ENCODE measurements around the gene SMIM5. TPM values are rescaled to one million over a fixed set of nuclear protein-coding genes. Genes with fewer than 3 reads are reported as not detected.
A peak's percentile ranks its signal among the peaks of the same experiment; 100 is the strongest.

Gene SMIM5
- total and polyA plus RNA-seq, 2 experiments from 2014 or later = 0.08 TPM; not detected in 1

- WGBS, 2 experiments (ENCODE audit: low coverage in 1 of 2, low lambda C conversion rate in 2 of 2, missing lambda C conversion rate in 2 of 2) = 59 to 70% methylated on average over 13 of the region's 13 CpGs
- Histone ChIP-seq H4K20me1 (ENCODE audit: insufficient read depth) (no peaks in the 10 kb centered on the region), H3K9ac (no peak overlapping the region), H3K4me1 (ENCODE audit: insufficient read depth) (no peaks in the 10 kb centered on the region), H2AFZ (no peak overlapping the region), H3K4me2 (ENCODE audit: unreplicated experiment) (no peak overlapping the region), H3K27ac (no peak overlapping the region), H3K27me3 (replicated peaks; ENCODE audit: insufficient read depth) (no peaks in the 10 kb centered on the region), H3K4me3 (no peak overlapping the region), H3F3A (ENCODE audit: insufficient read depth) (no peaks in the 10 kb centered on the region), H3K9me2 (ENCODE audit: insufficient read depth) (no peaks in the 10 kb centered on the region), H3K79me2 (ENCODE audit: insufficient read depth) (no peaks in the 10 kb centered on the region), H3K36me3 (ENCODE audit: low read depth) (no peaks in the 10 kb centered on the region), H3K9me3 (ENCODE audit: low read depth) (no peaks in the 10 kb centered on the region)
- TF ChIP-seq EZH2 (IDR thresholded peaks at IDR 0.05; ENCODE audit: insufficient read depth, poor library complexity, severe bottlenecking) (no peak), EZH2phosphoT487 (IDR thresholded peaks at IDR 0.05; ENCODE audit: insufficient read depth, low read depth) (no peak)
- no peak for DNase-seq
- in situ Hi-C loops (cut with MboI) = loop anchor here (10.0 kb wide), 1 partner anchor 59 kb away; no protein-coding TSS in a partner anchor
These were observed 37.8 kb upstream of the SMIM5 start for GRCh38 chr17:75595284-75595919.

GRCh38 chr17:75595920-75596313, 37.3 kb upstream of the SMIM5 start:
- Histone ChIP-seq H3K4me1 (ENCODE audit: insufficient read depth) (no peaks in the 10 kb centered on the region), H4K20me1 (ENCODE audit: insufficient read depth) (no peaks in the 10 kb centered on the region), H3K79me2 (ENCODE audit: insufficient read depth) (no peaks in the 10 kb centered on the region), H3F3A (ENCODE audit: insufficient read depth) (no peaks in the 10 kb centered on the region), H3K27ac (no peak overlapping the region), H3K36me3 (ENCODE audit: low read depth) (no peaks in the 10 kb centered on the region), H2AFZ (no peak overlapping the region), H3K27me3 (replicated peaks; ENCODE audit: insufficient read depth) (no peaks in the 10 kb centered on the region), H3K9me2 (ENCODE audit: insufficient read depth) (no peaks in the 10 kb centered on the region), H3K4me2 (ENCODE audit: unreplicated experiment) (no peak overlapping the region), H3K9ac (no peak overlapping the region), H3K4me3 (no peak overlapping the region), H3K9me3 (ENCODE audit: low read depth) (no peaks in the 10 kb centered on the region)
- TF ChIP-seq EZH2 (IDR thresholded peaks at IDR 0.05; ENCODE audit: insufficient read depth, poor library complexity, severe bottlenecking) = no peak
- no peak for TF ChIP-seq EZH2phosphoT487 (IDR thresholded peaks at IDR 0.05; ENCODE audit: insufficient read depth, low read depth)
- no peak for DNase-seq
- 82% methylated on average over 5 to 6 of the region's 6 CpGs for whole genome bisulfite sequencing, 2 experiments (ENCODE audit: low coverage in 1 of 2, low lambda C conversion rate in 2 of 2, missing lambda C conversion rate in 2 of 2)
- in situ Hi-C loops (cut with MboI) = loop anchor here (10.0 kb wide), 1 partner anchor 59 kb away; no protein-coding TSS in a partner anchor

- H3K4me2 ChIP-seq (ENCODE audit: unreplicated experiment) = no peak overlapping the region
- H3K4me1 ChIP-seq (ENCODE audit: insufficient read depth) = no peaks in the 10 kb centered on the region
- 84 to 88% methylated on average over 16 to 17 of the region's 17 CpGs for WGBS, 2 experiments (ENCODE audit: low coverage in 1 of 2, low lambda C conversion rate in 2 of 2, missing lambda C conversion rate in 2 of 2)
- H4K20me1 ChIP-seq (ENCODE audit: insufficient read depth) = no peaks in the 10 kb centered on the region
- H3K36me3 ChIP-seq (ENCODE audit: low read depth) = no peaks in the 10 kb centered on the region
- H3K27me3 ChIP-seq (replicated peaks; ENCODE audit: insufficient read depth) = no peaks in the 10 kb centered on the region
- no peak overlapping the region for H3K4me3 ChIP-seq
- no peaks in the 10 kb centered on the region for H3K9me3 ChIP-seq (ENCODE audit: low read depth)
- no peaks in the 10 kb centered on the region for H3K9me2 ChIP-seq (ENCODE audit: insufficient read depth)
- no peak for DNase-seq
- no peak overlapping the region for H3K9ac ChIP-seq
- H2AFZ ChIP-seq = no peak overlapping the region
- H3F3A ChIP-seq (ENCODE audit: insufficient read depth) = no peaks in the 10 kb centered on the region
- TF ChIP-seq EZH2 (IDR thresholded peaks at IDR 0.05; ENCODE audit: insufficient read depth, poor library complexity, severe bottlenecking) = no peak
- TF ChIP-seq EZH2phosphoT487 (IDR thresholded peaks at IDR 0.05; ENCODE audit: insufficient read depth, low read depth) = no peak
- in situ Hi-C loops (cut with MboI) = loop anchor here (10.0 kb wide), 1 partner anchor 58 kb away; no protein-coding TSS in a partner anchor
- no peaks in the 10 kb centered on the region for H3K79me2 ChIP-seq (ENCODE audit: insufficient read depth)
- no peak overlapping the region for H3K27ac ChIP-seq
These were observed 36.7 kb upstream of the SMIM5 start for GRCh38 chr17:75596320-75597087.

GRCh38 chr17:75601057-75601987, 31.9 kb upstream of the SMIM5 start:
- no peak overlapping the region for H3K27ac ChIP-seq
- 0 out of 2 replicates have a peak, but pooled peaks cover 5% of the 10 kb centered on the region for H3K4me1 ChIP-seq (ENCODE audit: insufficient read depth)
- H3K9ac ChIP-seq = no peak overlapping the region
- H3K36me3 ChIP-seq (ENCODE audit: low read depth) = no peaks in the 10 kb centered on the region
- H3K4me2 ChIP-seq (ENCODE audit: unreplicated experiment) = no peak overlapping the region
- H4K20me1 ChIP-seq (ENCODE audit: insufficient read depth) = no peaks in the 10 kb centered on the region
- H3F3A ChIP-seq (ENCODE audit: insufficient read depth) = no peaks in the 10 kb centered on the region
- H3K9me2 ChIP-seq (ENCODE audit: insufficient read depth) = no peaks in the 10 kb centered on the region
- no peaks in the 10 kb centered on the region for H3K79me2 ChIP-seq (ENCODE audit: insufficient read depth)
- in situ Hi-C loops (cut with MboI) = no loop called here
- H3K27me3 ChIP-seq (replicated peaks; ENCODE audit: insufficient read depth) = no peaks in the 10 kb centered on the region
- peak; percentile 32 for DNase-seq
- H3K9me3 ChIP-seq (ENCODE audit: low read depth) = no peaks in the 10 kb centered on the region
- no peak overlapping the region for H3K4me3 ChIP-seq
- TF ChIP-seq EZH2phosphoT487 (IDR thresholded peaks at IDR 0.05; ENCODE audit: insufficient read depth, low read depth) (no peak), EZH2 (IDR thresholded peaks at IDR 0.05; ENCODE audit: insufficient read depth, poor library complexity, severe bottlenecking) (no peak)
- 82 to 85% methylated on average over 28 of the region's 28 CpGs for WGBS, 2 experiments (ENCODE audit: low coverage in 1 of 2, low lambda C conversion rate in 2 of 2, missing lambda C conversion rate in 2 of 2)
- no peak overlapping the region for H2AFZ ChIP-seq

All from GM23248 (cell line).